HG02938 (cell line): Measurements from ENCODE around the gene LRG1.

Experiments used
- ATAC-seq: cut with Tn5 transposase; IDR thresholded peaks from one replicate; pipeline ENCODE4 v1.9.1; 2021; ENCODE audit warnings: mild to moderate bottlenecking, moderate library complexity; ENCODE audit not compliant: unreplicated experiment

Gene LRG1, protein sequence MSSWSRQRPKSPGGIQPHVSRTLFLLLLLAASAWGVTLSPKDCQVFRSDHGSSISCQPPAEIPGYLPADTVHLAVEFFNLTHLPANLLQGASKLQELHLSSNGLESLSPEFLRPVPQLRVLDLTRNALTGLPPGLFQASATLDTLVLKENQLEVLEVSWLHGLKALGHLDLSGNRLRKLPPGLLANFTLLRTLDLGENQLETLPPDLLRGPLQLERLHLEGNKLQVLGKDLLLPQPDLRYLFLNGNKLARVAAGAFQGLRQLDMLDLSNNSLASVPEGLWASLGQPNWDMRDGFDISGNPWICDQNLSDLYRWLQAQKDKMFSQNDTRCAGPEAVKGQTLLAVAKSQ

DNA sequence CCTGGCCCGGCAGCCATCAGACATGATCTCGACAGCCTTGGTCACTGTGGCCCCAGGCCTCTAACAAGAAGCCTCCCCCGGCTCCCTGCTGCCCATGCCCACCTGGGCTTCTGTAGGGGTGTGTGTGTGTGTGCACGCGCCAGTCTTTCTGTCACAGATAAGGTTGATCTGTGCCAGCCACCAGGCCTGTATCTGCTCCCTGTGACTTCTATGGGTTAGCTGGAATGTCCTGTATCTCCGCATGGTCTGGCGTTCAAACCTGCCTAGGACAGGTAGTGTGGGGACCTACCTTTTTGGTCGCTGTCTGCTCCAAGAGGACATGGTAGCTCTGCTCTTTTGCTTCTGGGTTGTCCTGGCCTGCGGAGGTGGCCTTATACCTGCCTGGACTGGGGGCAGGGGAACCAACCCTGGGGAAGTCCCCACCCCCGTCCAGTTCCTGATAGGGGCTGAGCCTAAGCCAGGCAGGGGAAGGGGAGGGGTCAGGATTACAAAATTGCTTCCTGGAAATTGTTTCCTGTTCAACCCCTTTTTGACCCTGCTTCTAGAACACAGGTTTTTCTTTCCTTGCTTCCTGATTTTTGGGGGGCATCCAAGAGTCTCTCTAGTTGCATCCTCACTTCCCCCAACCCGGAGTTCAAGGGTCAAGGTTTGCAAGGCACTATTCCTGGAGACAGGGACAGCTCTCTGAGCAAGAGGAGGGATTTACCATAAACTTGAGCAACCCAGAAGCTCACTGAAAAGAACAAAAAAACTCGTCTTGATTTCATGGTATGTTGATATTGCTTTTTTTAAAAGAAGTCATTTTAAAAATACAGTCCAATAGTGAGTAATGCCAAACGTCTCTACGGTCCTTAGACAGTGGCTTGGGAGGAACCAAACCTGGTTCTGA lies at the start of gene LRG1:
LRG1 (minus strand) TSS at position 344 of the 889 bp plus-strand sequence; CDS start at position 321, 23 bp downstream.
- ATAC-seq, result no peak

- ATAC-seq, result no peak
Measured at GRCh38 chr19:4588291-4588761, 48.5 kb upstream of the LRG1 start.

DNA sequence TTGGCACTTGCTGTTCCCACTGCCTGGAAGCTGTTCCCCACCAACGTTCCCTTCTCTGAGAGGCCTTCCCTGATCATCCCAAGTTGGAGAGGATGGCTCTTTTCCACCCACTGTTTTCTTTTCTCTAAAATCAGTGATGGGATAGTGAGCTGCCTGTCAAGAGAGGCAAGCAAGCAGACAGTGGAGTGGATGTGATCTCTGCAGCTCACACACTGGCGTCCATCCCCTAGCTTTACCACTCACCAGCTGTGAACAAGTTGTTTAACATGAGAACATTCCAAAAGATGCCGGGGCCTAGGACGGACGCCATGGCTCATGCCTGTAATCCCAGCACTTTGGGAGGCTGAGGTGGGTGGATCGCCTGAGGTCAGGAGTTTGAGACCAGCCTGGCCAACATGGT lies 47.7 kb upstream of the LRG1 start:
- ATAC-seq, result no peak

DNA sequence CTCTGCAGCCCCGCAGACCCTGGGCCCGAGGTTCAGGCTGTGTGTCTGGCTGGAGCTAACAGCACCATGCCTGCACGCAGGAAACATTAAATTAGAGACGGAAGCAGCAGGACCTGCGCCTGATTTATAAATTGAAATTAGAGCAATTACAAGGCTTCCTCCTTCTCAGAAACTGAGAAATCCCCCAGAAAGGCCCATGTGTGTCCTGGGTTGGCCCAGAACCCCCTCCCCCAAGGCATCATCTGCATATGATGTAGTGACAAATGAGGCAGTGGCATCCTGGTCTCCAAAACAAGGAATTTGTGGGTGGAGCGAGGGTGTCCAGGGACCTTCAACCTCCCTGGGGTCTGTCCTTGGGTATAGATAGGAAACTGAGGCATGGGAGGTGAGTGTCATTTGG lies 46.9 kb upstream of the LRG1 start:
- ATAC-seq, result no peak

DNA sequence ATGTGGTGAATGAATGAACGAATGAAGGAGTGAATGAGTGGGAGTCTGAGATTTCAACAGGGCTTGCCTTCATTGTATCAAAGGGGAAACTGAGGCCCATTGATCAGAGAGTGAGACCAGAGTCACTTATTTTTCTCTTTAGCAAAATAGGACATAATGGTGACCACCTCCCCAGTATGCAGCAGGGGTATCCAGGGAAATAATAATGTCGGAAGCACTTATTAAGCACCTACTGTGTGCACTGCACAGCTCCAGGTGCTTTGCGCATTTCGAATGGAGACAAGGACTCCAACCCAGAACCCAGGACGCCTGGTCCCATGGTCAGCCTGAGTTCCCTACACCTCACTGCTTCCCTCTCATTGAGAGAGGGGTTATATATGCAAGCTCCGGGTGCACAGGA lies 46.4 kb upstream of the LRG1 start:
- ATAC-seq, result no peak

- ATAC-seq, result no peak
Measured at GRCh38 chr19:4585556-4585955, 45.7 kb upstream of the LRG1 start.

- no peak for ATAC-seq
Measured at GRCh38 chr19:4584670-4585460, 45.0 kb upstream of the LRG1 start.

GRCh38 chr19:4583961-4584669 lies 44.3 kb upstream of the LRG1 start:
- no peak for ATAC-seq

- no peak for ATAC-seq
Measured at GRCh38 chr19:4582980-4583842, 43.4 kb upstream of the LRG1 start.

- no peak for ATAC-seq
Measured at GRCh38 chr19:4581666-4582553, 42.1 kb upstream of the LRG1 start.

- ATAC-seq, result no peak
Measured at GRCh38 chr19:4580961-4581665, 41.3 kb upstream of the LRG1 start.

GRCh38 chr19:4580021-4580901 lies 40.4 kb upstream of the LRG1 start:
- no peak for ATAC-seq

DNA sequence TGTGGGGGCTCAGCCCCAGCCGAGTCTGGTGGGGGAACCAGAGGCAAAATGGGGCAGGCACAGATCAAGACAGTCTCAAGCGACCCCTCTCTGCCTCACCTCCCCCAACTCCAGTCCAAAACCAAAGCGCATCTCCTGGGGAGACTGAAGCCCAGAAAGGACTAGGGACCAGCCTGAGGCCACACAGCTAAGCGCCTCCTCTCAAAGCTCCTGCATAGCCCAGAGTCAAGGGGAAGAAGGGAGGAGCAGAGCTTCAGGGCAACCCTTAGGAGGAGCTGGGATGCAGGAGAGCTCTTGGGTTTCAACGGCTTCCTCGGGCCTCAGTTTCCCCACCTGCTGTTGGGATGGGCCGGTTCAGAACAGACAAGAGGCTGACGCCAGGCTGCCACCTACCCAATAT lies 39.6 kb upstream of the LRG1 start:
- no peak for ATAC-seq

DNA sequence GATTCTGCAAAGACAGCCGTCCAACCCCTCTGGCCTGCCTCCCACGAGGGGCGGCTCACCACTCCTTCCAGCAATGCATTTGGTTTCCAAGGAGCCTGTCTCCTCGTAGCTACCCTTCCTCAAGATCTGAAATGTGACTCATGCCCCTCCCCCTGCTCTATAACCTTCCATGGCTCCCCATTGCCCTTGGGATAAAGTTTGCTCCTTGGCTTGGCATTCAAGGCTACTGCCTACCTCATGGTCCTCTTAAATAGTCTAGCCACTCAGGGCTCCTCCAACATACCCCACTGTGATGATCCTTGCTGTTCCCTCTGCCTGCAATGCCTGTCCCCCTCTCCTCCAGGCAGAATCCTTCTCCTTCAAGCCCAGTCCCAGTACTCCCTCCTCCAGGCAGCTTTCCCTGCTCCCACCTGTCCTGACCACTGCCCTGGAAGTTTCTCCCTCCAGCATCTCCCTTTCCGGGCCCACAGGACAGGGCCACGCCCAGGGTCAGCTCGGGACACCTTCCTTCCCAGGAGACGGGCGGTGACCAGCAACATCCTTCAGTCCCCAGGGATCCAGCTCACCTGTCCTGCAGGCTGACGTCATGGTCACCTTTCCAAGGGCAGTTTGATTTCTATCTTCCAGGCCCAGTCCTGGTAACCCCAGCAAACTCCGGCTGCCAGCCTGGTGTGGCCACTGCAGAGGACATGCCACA lies 38.9 kb upstream of the LRG1 start:
- no peak for ATAC-seq

DNA sequence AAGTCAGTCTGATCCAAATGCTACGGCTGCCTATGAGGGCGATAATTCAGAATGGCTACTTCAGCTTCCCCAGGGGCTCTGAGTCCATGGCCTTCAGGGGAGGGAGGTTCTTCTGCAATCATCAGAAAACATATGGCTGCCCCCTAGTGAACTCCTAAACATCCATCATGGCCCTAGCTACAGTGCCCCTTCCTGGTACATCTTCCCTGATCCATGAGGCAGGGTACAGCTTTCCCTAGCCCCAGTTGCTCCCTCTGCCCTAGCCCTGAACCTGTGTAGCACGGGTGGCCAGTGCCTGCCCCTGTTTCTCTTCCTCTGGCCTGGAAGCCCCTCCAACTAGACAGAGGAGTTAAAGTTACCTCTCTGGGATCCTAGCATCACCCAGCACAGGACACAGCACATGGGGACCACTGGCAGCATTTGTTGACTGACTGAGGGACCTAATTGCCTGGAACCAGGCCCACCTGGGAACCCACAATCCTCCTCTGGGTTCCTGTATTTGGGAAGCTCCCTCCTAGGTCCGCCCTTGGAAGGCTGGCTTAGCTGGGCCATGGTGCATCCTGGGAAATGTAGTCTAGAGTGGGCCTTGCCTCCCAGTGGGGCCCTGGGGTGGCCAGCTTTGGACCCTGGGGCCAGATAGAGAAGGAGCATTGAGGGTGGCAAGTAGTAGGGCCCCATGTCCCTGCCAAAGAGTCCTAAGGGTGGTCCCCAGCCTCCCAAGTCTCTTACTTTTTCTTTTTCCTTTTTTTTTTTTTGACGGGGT lies 37.4 kb upstream of the LRG1 start:
- ATAC-seq, result no peak
